ENCODE data around the gene C17orf67.

DNA sequence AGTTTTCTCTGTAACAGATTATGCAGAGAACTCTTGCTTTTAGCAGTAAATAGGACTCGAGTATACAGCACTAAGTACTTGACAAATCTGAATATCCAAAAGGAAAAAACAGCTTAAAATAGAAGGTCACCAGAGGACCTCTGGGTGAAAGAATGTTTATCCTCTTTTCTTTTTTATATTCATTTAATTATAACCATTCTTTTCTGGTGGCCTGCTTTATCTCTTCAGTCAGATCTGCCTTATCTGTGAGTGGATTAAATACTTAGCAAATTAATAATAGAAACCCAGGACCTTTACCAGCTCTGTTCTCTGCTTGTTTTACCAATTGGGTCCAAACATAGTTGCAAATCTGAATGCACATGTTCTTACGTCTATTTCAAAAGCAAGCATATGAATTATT is 8.9 kb upstream of the C17orf67 start:
- TF ChIP-seq, protein P1, sequence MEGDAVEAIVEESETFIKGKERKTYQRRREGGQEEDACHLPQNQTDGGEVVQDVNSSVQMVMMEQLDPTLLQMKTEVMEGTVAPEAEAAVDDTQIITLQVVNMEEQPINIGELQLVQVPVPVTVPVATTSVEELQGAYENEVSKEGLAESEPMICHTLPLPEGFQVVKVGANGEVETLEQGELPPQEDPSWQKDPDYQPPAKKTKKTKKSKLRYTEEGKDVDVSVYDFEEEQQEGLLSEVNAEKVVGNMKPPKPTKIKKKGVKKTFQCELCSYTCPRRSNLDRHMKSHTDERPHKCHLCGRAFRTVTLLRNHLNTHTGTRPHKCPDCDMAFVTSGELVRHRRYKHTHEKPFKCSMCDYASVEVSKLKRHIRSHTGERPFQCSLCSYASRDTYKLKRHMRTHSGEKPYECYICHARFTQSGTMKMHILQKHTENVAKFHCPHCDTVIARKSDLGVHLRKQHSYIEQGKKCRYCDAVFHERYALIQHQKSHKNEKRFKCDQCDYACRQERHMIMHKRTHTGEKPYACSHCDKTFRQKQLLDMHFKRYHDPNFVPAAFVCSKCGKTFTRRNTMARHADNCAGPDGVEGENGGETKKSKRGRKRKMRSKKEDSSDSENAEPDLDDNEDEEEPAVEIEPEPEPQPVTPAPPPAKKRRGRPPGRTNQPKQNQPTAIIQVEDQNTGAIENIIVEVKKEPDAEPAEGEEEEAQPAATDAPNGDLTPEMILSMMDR (IDR thresholded peaks at IDR 0.05): no peak
- no peak for TF ChIP-seq POLR2A (IDR thresholded peaks at IDR 0.05)
